Measurements from ENCODE around the gene PNKP. TPM values are rescaled to one million over a fixed set of nuclear protein-coding genes. Genes with fewer than 3 reads are reported as not detected.

The PNKP gene
- total and polyA plus RNA-seq, 7 donors = 16.7 to 31.9 (median 21.7) TPM

GRCh38 chr19:49855676-49856573 is 11.5 kb downstream of the PNKP start:
- ATAC-seq = no peak
- Histone ChIP-seq H3K4me1 (peaks cover 21% of the 10 kb centered on the region), H3K27me3 (ENCODE audit: insufficient read depth in 3 of 3, low read length in 2 of 3) (no peaks in the 10 kb centered on the region), H3K36me3 (ENCODE audit: insufficient read depth in 1 of 2, low read depth in 1 of 2) (peaks cover 7 to 67% of the 10 kb centered on the region in 2 donors), H3K4me3 (no peak overlapping the region), H3K27ac (no peak overlapping the region), H3K9me3 (no peaks in the 10 kb centered on the region)
- DNase-seq = no peak
- no peak for TF ChIP-seq CTCF (IDR thresholded peaks at IDR 0.05)
- intact Hi-C loops (cut with DNase I) = no loop called here
- WGBS, 3 donors = 74 to 82% (median 81%) methylated on average over 16 to 21 of the region's 21 CpGs

GRCh38 chr19:49855277-49855675 is 12.1 kb downstream of the PNKP start:
- TF ChIP-seq CTCF (IDR thresholded peaks at IDR 0.05) = no peak
- H3K27ac ChIP-seq = no peak overlapping the region
- H3K27me3 ChIP-seq (ENCODE audit: insufficient read depth in 3 of 3, low read length in 2 of 3) = no peaks in the 10 kb centered on the region
- no peaks in the 10 kb centered on the region for H3K9me3 ChIP-seq
- intact Hi-C loops (cut with DNase I) = no loop called here
- 82 to 91% (median 88%) methylated on average over 12 of the region's 12 CpGs for WGBS, 3 donors
- DNase-seq (peak in 1 of 2 donors; percentile 47), ATAC-seq (no peak)
- H3K4me3 ChIP-seq = no peak overlapping the region
- H3K4me1 ChIP-seq = peaks cover 21% of the 10 kb centered on the region
- peaks cover 7 to 60% of the 10 kb centered on the region in 2 donors for H3K36me3 ChIP-seq (ENCODE audit: insufficient read depth in 1 of 2, low read depth in 1 of 2)

- peak; percentile 16 to 42 for DNase-seq
These were observed 12.8 kb downstream of the PNKP start for GRCh38 chr19:49854378-49855263.

More at GRCh38 chr19:49854378-49855263, 12.8 kb downstream of the PNKP start:
- H3K9me3 ChIP-seq = no peaks in the 10 kb centered on the region
- WGBS, 3 donors = 81 to 90% (median 86%) methylated on average over 33 to 39 of the region's 39 CpGs
- no peaks in the 10 kb centered on the region for H3K27me3 ChIP-seq (ENCODE audit: insufficient read depth in 3 of 3, low read length in 2 of 3)
- no peak for ATAC-seq
- H3K27ac ChIP-seq = no peak overlapping the region
- intact Hi-C loops (cut with DNase I) = loop anchor here in 1 of 2 donors (5.0 kb wide), 1 partner anchor 37 kb away; the partner anchor contains the start of gene MED25
- H3K4me1 ChIP-seq = peaks cover 24% of the 10 kb centered on the region
- H3K36me3 ChIP-seq (ENCODE audit: insufficient read depth in 1 of 2, low read depth in 1 of 2) = peaks cover 3 to 54% of the 10 kb centered on the region in 2 donors
- TF ChIP-seq CTCF (IDR thresholded peaks at IDR 0.05) = no peak
- H3K4me3 ChIP-seq = no peak overlapping the region

Data from psoas muscle (tissue), 8 donors.